Naive thymus-derived CD8-positive, alpha-beta T cell (primary cell): Measurements from ENCODE around the gene CRTAP. TPM values are rescaled to one million over a fixed set of nuclear protein-coding genes. Genes with fewer than 3 reads are reported as not detected.
"Not testable (repeated sequence)": the region's sequence is repeated elsewhere in the genome, so short reads cannot be mapped to it uniquely, and the experiment has no call there.

Experiments used
- ATAC-seq, 2 donors: fragments of 150-1000 bp; cut with Tn5 transposase in 1 of 2; sonication (Bioruptor Pico), chemical (Tn5 transposase) in 1 of 2; 1 replicate in 1 of 2; 2 replicates in 1 of 2; pipeline ENCODE4 v1.10.0; 2021; ENCODE audit warnings: mild to moderate bottlenecking in 2 of 2, moderate library complexity in 2 of 2
- POLR2A ChIA-PET: fragments of 350-600 bp; sonication (Branson Sonifier 250); formaldehyde crosslinking; loops from one replicate; lab custom pipeline; 2021; ENCODE audit warnings: antibody characterized with exemption; lab: Charles Lee
- DNase-seq, 10 donors: peaks; one replicate each; pipeline versions ENCODE4 v3.0.0 to v3.0.0-alpha.2; 2020 to 2022
- H3K27ac Mint-ChIP-seq, 10 donors: one replicate each; pipeline ENCODE4 v1.8.0; 2020 to 2022; ENCODE audit warnings: mild to moderate bottlenecking in 10 of 10, mixed read lengths in 10 of 10, moderate library complexity in 4 of 10, inconsistent platforms in 1 of 10
- H3K27me3 Mint-ChIP-seq, 5 donors: one replicate each; pipeline ENCODE4 v1.8.0; 2021 to 2022; ENCODE audit warnings: mixed read lengths in 5 of 5
- H3K36me3 Mint-ChIP-seq, 3 donors: one replicate each; pipeline ENCODE4 v1.8.0; 2020 to 2022; ENCODE audit warnings: mixed read lengths in 3 of 3, mild to moderate bottlenecking in 2 of 3, inconsistent platforms in 1 of 3
- H3K4me1 Mint-ChIP-seq, 4 donors: one replicate each; pipeline ENCODE4 v1.8.0; 2021 to 2022; ENCODE audit warnings: mixed read lengths in 4 of 4
- H3K4me3 Mint-ChIP-seq, 10 donors: one replicate each; pipeline ENCODE4 v1.8.0; 2020 to 2022; ENCODE audit warnings: mild to moderate bottlenecking in 10 of 10, mixed read lengths in 10 of 10, moderate library complexity in 6 of 10, inconsistent platforms in 1 of 10
- H3K9me3 Mint-ChIP-seq, 9 donors: one replicate each; pipeline ENCODE4 v1.8.0; 2020 to 2022; ENCODE audit warnings: mixed read lengths in 9 of 9, mild to moderate bottlenecking in 3 of 9, inconsistent platforms in 1 of 9, moderate library complexity in 1 of 9
- polyA plus RNA-seq, 3 donors: library from polyadenylated mRNA; unstranded; fragments of 300-500 nt; fragmentation: Illumina TruSeq; gene quantifications; one replicate each; pipeline ENCODE4 v1.2.3, GENCODE V29; 2021
- total RNA-seq, 8 experiments: library from RNA in 2 of 8; stranded (reverse) in 2 of 8; gene quantifications; one replicate each; pipeline ENCODE4 v1.2.3 and lab custom pipeline; 2021 to 2026

The CRTAP gene
- total and polyA plus RNA-seq, 5 experiments from 2014 or later = 25.4 to 52.5 (median 36.0) TPM

GRCh38 chr3:33146791-33147445 is 33.1 kb downstream of the CRTAP start:
- Mint-ChIP-seq H3K4me1 (peaks cover 0 to 7% (median 0%) of the 10 kb centered on the region in 4 donors), H3K36me3 (peaks cover 5 to 21% (median 16%) of the 10 kb centered on the region in 3 donors), H3K27ac (peak overlapping the region in 1 of 10 donors; percentile 37), H3K9me3 (peaks cover 0 to 9% (median 0%) of the 10 kb centered on the region in 9 donors), H3K27me3 (peaks cover 0 to 4% (median 0%) of the 10 kb centered on the region in 5 donors), H3K4me3 (no peak overlapping the region)
- DNase-seq (no peak), ATAC-seq (no peak)
- POLR2A ChIA-PET = no interaction called here

- H3K9me3 Mint-ChIP-seq = peaks cover 0 to 9% (median 0%) of the 10 kb centered on the region in 9 donors
- POLR2A ChIA-PET = no interaction called here
- H3K36me3 Mint-ChIP-seq = no peaks in the 10 kb centered on the region
- H3K27ac Mint-ChIP-seq = no peak overlapping the region
- no peak overlapping the region for H3K4me3 Mint-ChIP-seq
- DNase-seq (no peak), ATAC-seq (no peak)
- peaks cover 0 to 3% (median 0%) of the 10 kb centered on the region in 4 donors for H3K4me1 Mint-ChIP-seq
- peaks cover 4 to 23% (median 10%) of the 10 kb centered on the region in 5 donors for H3K27me3 Mint-ChIP-seq
Measured at GRCh38 chr3:33149342-33149741, 35.5 kb downstream of the CRTAP start.

- POLR2A ChIA-PET = no interaction called here
- H3K27me3 Mint-ChIP-seq = peaks cover 4 to 42% (median 28%) of the 10 kb centered on the region in 5 donors
- peaks cover 0 to 1% (median 0%) of the 10 kb centered on the region in 4 donors for H3K4me1 Mint-ChIP-seq
- H3K4me3 Mint-ChIP-seq = no peak overlapping the region
- DNase-seq (no peak), ATAC-seq (no peak)
- peak overlapping the region in 1 of 10 donors; percentile 46 for H3K27ac Mint-ChIP-seq
- H3K36me3 Mint-ChIP-seq = no peaks in the 10 kb centered on the region
- H3K9me3 Mint-ChIP-seq = peaks cover 0 to 8% (median 0%) of the 10 kb centered on the region in 9 donors
Measured at GRCh38 chr3:33152363-33153360, 38.8 kb downstream of the CRTAP start.

GRCh38 chr3:33153782-33154181 is 40.0 kb downstream of the CRTAP start:
- Mint-ChIP-seq H3K27ac (no peak overlapping the region), H3K27me3 (peaks cover 7 to 54% (median 35%) of the 10 kb centered on the region in 5 donors), H3K4me1 (peaks cover 0 to 1% (median 0%) of the 10 kb centered on the region in 4 donors), H3K36me3 (peaks cover 0 to 2% (median 0%) of the 10 kb centered on the region in 3 donors), H3K9me3 (no peaks in the 10 kb centered on the region), H3K4me3 (no peak overlapping the region)
- DNase-seq (no peak), ATAC-seq (no peak)
- POLR2A ChIA-PET = no interaction called here

GRCh38 chr3:33155301-33155700 is 41.5 kb downstream of the CRTAP start:
- H3K36me3 Mint-ChIP-seq = peaks cover 0 to 2% (median 0%) of the 10 kb centered on the region in 3 donors
- H3K27ac Mint-ChIP-seq = no peak overlapping the region
- peaks cover 0 to 1% (median 0%) of the 10 kb centered on the region in 4 donors for H3K4me1 Mint-ChIP-seq
- H3K27me3 Mint-ChIP-seq = peaks cover 15 to 67% (median 45%) of the 10 kb centered on the region in 5 donors
- no peak overlapping the region for H3K4me3 Mint-ChIP-seq
- POLR2A ChIA-PET = no interaction called here
- DNase-seq = no peak
- no peaks in the 10 kb centered on the region for H3K9me3 Mint-ChIP-seq
- no peak for ATAC-seq

- H3K27ac Mint-ChIP-seq = no peak overlapping the region
- H3K27me3 Mint-ChIP-seq = peaks cover 16 to 77% (median 40%) of the 10 kb centered on the region in 5 donors
- H3K36me3 Mint-ChIP-seq = peaks cover 0 to 2% (median 0%) of the 10 kb centered on the region in 3 donors
- H3K4me3 Mint-ChIP-seq = no peak overlapping the region
- H3K9me3 Mint-ChIP-seq = no peaks in the 10 kb centered on the region
- peaks cover 0 to 2% (median 0%) of the 10 kb centered on the region in 4 donors for H3K4me1 Mint-ChIP-seq
- POLR2A ChIA-PET = no interaction called here
- ATAC-seq (no peak), DNase-seq (no peak)
Measured at GRCh38 chr3:33159234-33159633, 45.4 kb downstream of the CRTAP start.

- ATAC-seq (no peak), DNase-seq (no peak)
- POLR2A ChIA-PET = no interaction called here
- peaks cover 0 to 2% (median 0%) of the 10 kb centered on the region in 3 donors for H3K36me3 Mint-ChIP-seq
- peaks cover 16 to 72% (median 36%) of the 10 kb centered on the region in 5 donors for H3K27me3 Mint-ChIP-seq
- no peak overlapping the region for H3K27ac Mint-ChIP-seq
- no peak overlapping the region for H3K4me3 Mint-ChIP-seq
- peaks cover 0 to 3% (median 0%) of the 10 kb centered on the region in 4 donors for H3K4me1 Mint-ChIP-seq
- H3K9me3 Mint-ChIP-seq = no peaks in the 10 kb centered on the region
Measured at GRCh38 chr3:33159981-33160380, 46.2 kb downstream of the CRTAP start.

- ATAC-seq = not testable (repeated sequence)
- H3K27me3 Mint-ChIP-seq = peaks cover 16 to 48% (median 24%) of the 10 kb centered on the region in 5 donors
Measured at GRCh38 chr3:33162621-33163020, 48.8 kb downstream of the CRTAP start.

GRCh38 chr3:33165372-33165771 is 51.6 kb downstream of the CRTAP start:
- POLR2A ChIA-PET = no interaction called here
- H3K27ac Mint-ChIP-seq = no peak overlapping the region
- H3K36me3 Mint-ChIP-seq = no peaks in the 10 kb centered on the region
- DNase-seq (no peak), ATAC-seq (no peak)
- H3K27me3 Mint-ChIP-seq = peaks cover 2 to 22% (median 8%) of the 10 kb centered on the region in 5 donors
- H3K4me1 Mint-ChIP-seq = peaks cover 0 to 3% (median 0%) of the 10 kb centered on the region in 4 donors
- no peaks in the 10 kb centered on the region for H3K9me3 Mint-ChIP-seq
- no peak overlapping the region for H3K4me3 Mint-ChIP-seq

More at GRCh38 chr3:33162621-33163020, 48.8 kb downstream of the CRTAP start:
- DNase-seq, POLR2A ChIA-PET, H3K36me3 Mint-ChIP-seq, H3K27ac Mint-ChIP-seq, H3K4me1 Mint-ChIP-seq, H3K9me3 Mint-ChIP-seq, H3K4me3 Mint-ChIP-seq: not testable (repeated sequence)

- peaks cover 0 to 3% (median 0%) of the 10 kb centered on the region in 4 donors for H3K4me1 Mint-ChIP-seq
- DNase-seq (no peak), ATAC-seq (no peak)
- H3K36me3 Mint-ChIP-seq = no peaks in the 10 kb centered on the region
- H3K27ac Mint-ChIP-seq = no peak overlapping the region
- POLR2A ChIA-PET = no interaction called here
- no peak overlapping the region for H3K4me3 Mint-ChIP-seq
- H3K9me3 Mint-ChIP-seq = no peaks in the 10 kb centered on the region
- H3K27me3 Mint-ChIP-seq = peaks cover 0 to 15% (median 4%) of the 10 kb centered on the region in 5 donors
Measured at GRCh38 chr3:33166095-33166494, 52.3 kb downstream of the CRTAP start.

GRCh38 chr3:33167284-33167683 is 53.5 kb downstream of the CRTAP start:
- ATAC-seq (no peak), DNase-seq (no peak)
- Mint-ChIP-seq H3K27me3 (peaks cover 0 to 3% (median 0%) of the 10 kb centered on the region in 5 donors), H3K9me3 (no peaks in the 10 kb centered on the region), H3K4me1 (peaks cover 2 to 7% (median 5%) of the 10 kb centered on the region in 4 donors), H3K36me3 (no peaks in the 10 kb centered on the region), H3K4me3 (no peak overlapping the region), H3K27ac (no peak overlapping the region)
- POLR2A ChIA-PET = no interaction called here

GRCh38 chr3:33167716-33168336 is 54.0 kb downstream of the CRTAP start:
- Mint-ChIP-seq H3K27ac (no peak overlapping the region), H3K27me3 (peaks cover 0 to 2% (median 0%) of the 10 kb centered on the region in 5 donors), H3K9me3 (no peaks in the 10 kb centered on the region), H3K4me1 (peaks cover 2 to 7% (median 6%) of the 10 kb centered on the region in 4 donors), H3K36me3 (no peaks in the 10 kb centered on the region), H3K4me3 (no peak overlapping the region)
- POLR2A ChIA-PET = no interaction called here
- ATAC-seq (no peak), DNase-seq (no peak)
